Measurements from ENCODE around the gene ZNF511.

DNA sequence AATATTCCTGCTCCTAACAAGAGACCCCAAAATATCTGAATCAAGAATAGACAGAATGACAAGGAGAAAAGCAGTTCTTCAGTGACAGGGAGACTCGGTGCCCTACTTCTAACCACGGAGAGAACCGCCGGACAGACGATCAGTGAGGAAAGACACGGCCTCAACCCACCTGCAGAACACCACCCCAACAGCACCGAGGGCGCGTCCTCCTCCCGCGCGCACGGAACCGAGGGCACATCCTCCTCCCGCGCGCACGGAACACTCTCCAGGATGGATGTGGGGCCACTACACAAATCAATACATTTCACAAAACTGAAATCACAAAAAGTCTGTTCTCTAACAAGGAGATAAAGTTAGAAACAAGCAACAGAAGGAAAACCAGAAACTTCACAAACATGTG lies 22.3 kb upstream of the ZNF511 start:
- TF ChIP-seq, protein P1, sequence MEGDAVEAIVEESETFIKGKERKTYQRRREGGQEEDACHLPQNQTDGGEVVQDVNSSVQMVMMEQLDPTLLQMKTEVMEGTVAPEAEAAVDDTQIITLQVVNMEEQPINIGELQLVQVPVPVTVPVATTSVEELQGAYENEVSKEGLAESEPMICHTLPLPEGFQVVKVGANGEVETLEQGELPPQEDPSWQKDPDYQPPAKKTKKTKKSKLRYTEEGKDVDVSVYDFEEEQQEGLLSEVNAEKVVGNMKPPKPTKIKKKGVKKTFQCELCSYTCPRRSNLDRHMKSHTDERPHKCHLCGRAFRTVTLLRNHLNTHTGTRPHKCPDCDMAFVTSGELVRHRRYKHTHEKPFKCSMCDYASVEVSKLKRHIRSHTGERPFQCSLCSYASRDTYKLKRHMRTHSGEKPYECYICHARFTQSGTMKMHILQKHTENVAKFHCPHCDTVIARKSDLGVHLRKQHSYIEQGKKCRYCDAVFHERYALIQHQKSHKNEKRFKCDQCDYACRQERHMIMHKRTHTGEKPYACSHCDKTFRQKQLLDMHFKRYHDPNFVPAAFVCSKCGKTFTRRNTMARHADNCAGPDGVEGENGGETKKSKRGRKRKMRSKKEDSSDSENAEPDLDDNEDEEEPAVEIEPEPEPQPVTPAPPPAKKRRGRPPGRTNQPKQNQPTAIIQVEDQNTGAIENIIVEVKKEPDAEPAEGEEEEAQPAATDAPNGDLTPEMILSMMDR (IDR thresholded peaks at IDR 0.05): no peak
- TF ChIP-seq POLR2A (IDR thresholded peaks at IDR 0.05): no peak
